HepG2 (cell line): Measurements from ENCODE around the gene GLB1L.

ENCODE experiments used
- ATF2 ChIP-seq: sonication (generic); formaldehyde crosslinking; IDR thresholded peaks from 2 replicates; pipeline ENCODE4 v1.4.0; 2020; ENCODE audit warnings: missing genetic modification reagents
- FIP1L1 ChIP-seq: fragments of 200-400 bp; formaldehyde crosslinking; IDR thresholded peaks from 2 replicates; pipeline ENCODE4 v1.6.1; 2018; ENCODE audit warnings: low read depth, mild to moderate bottlenecking, low read length, moderate library complexity, borderline replicate concordance; ENCODE audit not compliant: insufficient read depth
- FOXM1 ChIP-seq: sonication (generic); formaldehyde crosslinking; IDR thresholded peaks from 2 replicates; pipeline ENCODE4 v1.5.0; 2020; ENCODE audit warnings: missing genetic modification reagents
- IRF9 ChIP-seq: sonication (generic); formaldehyde crosslinking; IDR thresholded peaks from 2 replicates; pipeline ENCODE4 v1.8.0; 2022; ENCODE audit warnings: missing genetic modification reagents, mild to moderate bottlenecking, borderline replicate concordance
- KLF6 ChIP-seq: IDR thresholded peaks from 2 replicates; pipeline ENCODE4 v1.8.0; 2016; ENCODE audit warnings: missing biosample characterization, missing genetic modification reagents
- SIN3A ChIP-seq: IDR thresholded peaks from 2 replicates; pipeline ENCODE4 v1.6.1; 2011; ENCODE audit warnings: low read depth, mild to moderate bottlenecking, control low read depth, low read length, borderline replicate concordance
- SNRNP70 ChIP-seq: fragments of 200-400 bp; formaldehyde crosslinking; IDR thresholded peaks from 2 replicates; pipeline ENCODE4 v1.6.1; 2017; ENCODE audit warnings: mild to moderate bottlenecking, low read depth, low read length, moderate library complexity
- TEAD2 ChIP-seq: sonication (generic); formaldehyde crosslinking; IDR thresholded peaks from 2 replicates; pipeline ENCODE4 v1.9.0; 2021; ENCODE audit warnings: missing genetic modification reagents
- ZC3H13 ChIP-seq: sonication (generic); formaldehyde crosslinking; IDR thresholded peaks from 2 replicates; pipeline ENCODE4 v1.8.1; 2023; ENCODE audit warnings: mild to moderate bottlenecking, missing genetic modification reagents, moderate library complexity
- ZNF281 ChIP-seq: sonication (generic); formaldehyde crosslinking; IDR thresholded peaks from 2 replicates; pipeline ENCODE4 v1.4.0; 2020; ENCODE audit warnings: missing genetic modification reagents, borderline replicate concordance
- ZNF878 ChIP-seq: sonication (generic); formaldehyde crosslinking; IDR thresholded peaks from 2 replicates; pipeline ENCODE4 v1.8.1; 2023; ENCODE audit warnings: mild to moderate bottlenecking, missing genetic modification reagents, moderate library complexity

GRCh38 chr2:219279151-219279915 is 34.1 kb upstream of the GLB1L start, which contains the start of gene DNAJB2:
- TF ChIP-seq ZC3H13 (CRISPR knock-in tag) (peak; percentile 56; the same call in 1 of the 2 replicates), KLF6 (CRISPR knock-in tag) (peak; percentile 94), SNRNP70 (no peak), SIN3A (peak; percentile 93; the same call in 1 of the 2 replicates), ATF2 (peak; percentile 99), FIP1L1 (no peak), FOXM1 (no peak), ZNF281 (CRISPR knock-in tag) (peak; percentile 78), IRF9 (peak; percentile 88; the same call in 1 of the 2 replicates), ZNF878 (CRISPR knock-in tag) (0 out of 2 replicates have a peak, but pooled peaks have one; percentile 77), TEAD2 (CRISPR knock-in tag) (no peak)
